ENCODE data around the gene BCL11A. TPM values are rescaled to one million over a fixed set of nuclear protein-coding genes. Genes with fewer than 3 reads are reported as not detected.

BCL11A gene
- polyA plus RNA-seq, 1 donor (not counting 4 experiments of a cell fraction or from before 2014, with no cell fraction given): 5.0 TPM

DNA sequence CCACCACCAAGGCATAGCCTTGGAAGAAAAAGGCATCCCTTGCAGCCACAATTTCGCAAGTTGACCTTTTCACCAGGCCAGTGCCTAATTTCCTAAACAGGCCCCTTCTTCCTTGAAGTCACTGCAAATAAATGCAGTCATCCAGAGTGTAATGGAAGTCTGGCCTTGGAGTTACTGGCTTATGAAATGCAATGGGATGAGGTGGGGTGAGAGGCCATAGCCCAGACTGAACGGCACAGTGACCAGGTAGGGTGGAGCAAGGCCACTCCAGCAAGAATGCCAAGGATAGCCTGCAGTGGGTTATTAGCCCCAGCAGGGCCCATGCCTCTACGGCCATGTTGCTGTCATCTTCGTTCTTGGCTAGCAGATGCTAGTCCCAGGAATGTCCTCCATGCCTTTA lies 68.4 kb downstream of the BCL11A start:
- no peak for FAIRE-seq
- peaks cover 0 to 1% of the 10 kb centered on the region in 2 experiments for H3K36me3 ChIP-seq (ENCODE audit: control insufficient read depth in 2 of 2, extremely low read depth in 1 of 2, insufficient read depth in 2 of 2, low read length in 2 of 2)
- dilution Hi-C loops (cut with MboI; ENCODE audit: extremely low pct_ligation_motif_present, low sequenced_read_pairs): no loop called here
- DNase-seq (ENCODE audit: low read depth, low spot score): no peak
- H3K9ac ChIP-seq (ENCODE audit: control insufficient read depth, extremely low read depth, insufficient read depth, low read length): no peak overlapping the region
- H3K27ac ChIP-seq (ENCODE audit: control insufficient read depth, insufficient read depth, low read length): no peak overlapping the region
- no peaks in the 10 kb centered on the region for H4K20me1 ChIP-seq (ENCODE audit: control insufficient read depth, extremely low read depth, insufficient read depth, low read length)
- no peak overlapping the region for H2AFZ ChIP-seq (ENCODE audit: control insufficient read depth, low read length)
- H3K9me3 ChIP-seq (ENCODE audit: control insufficient read depth, low read depth, low read length): no peaks in the 10 kb centered on the region
- H3K79me2 ChIP-seq (ENCODE audit: control insufficient read depth, insufficient read depth, low read length): no peaks in the 10 kb centered on the region
- TF ChIP-seq, protein P1, sequence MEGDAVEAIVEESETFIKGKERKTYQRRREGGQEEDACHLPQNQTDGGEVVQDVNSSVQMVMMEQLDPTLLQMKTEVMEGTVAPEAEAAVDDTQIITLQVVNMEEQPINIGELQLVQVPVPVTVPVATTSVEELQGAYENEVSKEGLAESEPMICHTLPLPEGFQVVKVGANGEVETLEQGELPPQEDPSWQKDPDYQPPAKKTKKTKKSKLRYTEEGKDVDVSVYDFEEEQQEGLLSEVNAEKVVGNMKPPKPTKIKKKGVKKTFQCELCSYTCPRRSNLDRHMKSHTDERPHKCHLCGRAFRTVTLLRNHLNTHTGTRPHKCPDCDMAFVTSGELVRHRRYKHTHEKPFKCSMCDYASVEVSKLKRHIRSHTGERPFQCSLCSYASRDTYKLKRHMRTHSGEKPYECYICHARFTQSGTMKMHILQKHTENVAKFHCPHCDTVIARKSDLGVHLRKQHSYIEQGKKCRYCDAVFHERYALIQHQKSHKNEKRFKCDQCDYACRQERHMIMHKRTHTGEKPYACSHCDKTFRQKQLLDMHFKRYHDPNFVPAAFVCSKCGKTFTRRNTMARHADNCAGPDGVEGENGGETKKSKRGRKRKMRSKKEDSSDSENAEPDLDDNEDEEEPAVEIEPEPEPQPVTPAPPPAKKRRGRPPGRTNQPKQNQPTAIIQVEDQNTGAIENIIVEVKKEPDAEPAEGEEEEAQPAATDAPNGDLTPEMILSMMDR (optimal IDR thresholded peaks at IDR 0.05 in 1 of 3, IDR thresholded peaks at IDR 0.05 in 1 of 3, conservative IDR thresholded peaks at IDR 0.05 in 1 of 3; ENCODE audit: extremely low read depth in 1 of 3, insufficient read depth in 2 of 3, low read length in 3 of 3): no peak
- no peak for TF ChIP-seq EZH2 (IDR thresholded peaks at IDR 0.05; ENCODE audit: low read length)
- no peaks in the 10 kb centered on the region for H3K9me1 ChIP-seq (ENCODE audit: control insufficient read depth, extremely low read depth, insufficient read depth, low read length)
- H3K4me3 ChIP-seq (ENCODE audit: control insufficient read depth in 2 of 3, extremely low read depth in 1 of 3, insufficient read depth in 2 of 3, low read depth in 1 of 3, low read length in 3 of 3): no peak overlapping the region
- no peaks in the 10 kb centered on the region for H3K27me3 ChIP-seq (ENCODE audit: control insufficient read depth, extremely low read depth, insufficient read depth, low read length)
- H3K4me1 ChIP-seq (ENCODE audit: control insufficient read depth, extremely low read depth, insufficient read depth, low read length): peaks cover 33% of the 10 kb centered on the region
- H3K4me2 ChIP-seq (ENCODE audit: control insufficient read depth, extremely low read depth, insufficient read depth, low read depth, low read length): no peak overlapping the region

DNA sequence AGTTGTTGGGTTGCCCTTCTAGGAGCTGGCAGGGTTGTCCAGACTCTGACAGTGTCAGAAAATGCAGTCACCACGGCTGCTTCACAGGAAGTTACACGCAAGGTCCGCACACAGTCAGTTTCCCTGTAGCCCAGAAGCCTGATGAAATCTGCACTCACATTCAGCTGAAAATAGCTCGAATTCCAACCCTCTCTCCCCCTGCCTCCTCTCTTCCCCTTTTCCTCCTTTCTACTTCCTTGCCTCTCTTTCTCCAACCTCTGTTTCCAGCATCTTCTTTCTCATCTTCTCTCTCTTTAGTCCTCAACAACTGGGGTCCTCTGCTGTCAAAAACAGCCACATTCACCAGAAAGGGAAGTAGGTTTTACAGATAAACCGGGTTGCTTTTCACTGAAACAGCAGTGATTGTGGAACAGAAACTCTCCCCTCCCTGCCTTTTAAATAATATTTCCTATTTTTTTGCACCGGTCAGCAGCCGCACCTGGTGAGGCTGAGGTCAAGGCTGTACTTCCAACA lies 69.3 kb downstream of the BCL11A start:
- no peak overlapping the region for H3K9ac ChIP-seq (ENCODE audit: control insufficient read depth, extremely low read depth, insufficient read depth, low read length)
- TF ChIP-seq EZH2 (IDR thresholded peaks at IDR 0.05; ENCODE audit: low read length): no peak
- TF ChIP-seq, protein P1 (optimal IDR thresholded peaks at IDR 0.05 in 1 of 3, IDR thresholded peaks at IDR 0.05 in 1 of 3, conservative IDR thresholded peaks at IDR 0.05 in 1 of 3; ENCODE audit: extremely low read depth in 1 of 3, insufficient read depth in 2 of 3, low read length in 3 of 3): no peak
- no peaks in the 10 kb centered on the region for H3K27me3 ChIP-seq (ENCODE audit: control insufficient read depth, extremely low read depth, insufficient read depth, low read length)
- dilution Hi-C loops (cut with MboI; ENCODE audit: extremely low pct_ligation_motif_present, low sequenced_read_pairs): no loop called here
- peaks cover 42% of the 10 kb centered on the region for H3K4me1 ChIP-seq (ENCODE audit: control insufficient read depth, extremely low read depth, insufficient read depth, low read length)
- H3K27ac ChIP-seq (ENCODE audit: control insufficient read depth, insufficient read depth, low read length): no peak overlapping the region
- H3K9me1 ChIP-seq (ENCODE audit: control insufficient read depth, extremely low read depth, insufficient read depth, low read length): no peaks in the 10 kb centered on the region
- no peaks in the 10 kb centered on the region for H3K79me2 ChIP-seq (ENCODE audit: control insufficient read depth, insufficient read depth, low read length)
- no peak overlapping the region for H3K4me2 ChIP-seq (ENCODE audit: control insufficient read depth, extremely low read depth, insufficient read depth, low read depth, low read length)
- H2AFZ ChIP-seq (ENCODE audit: control insufficient read depth, low read length): no peak overlapping the region
- DNase-seq (ENCODE audit: low read depth, low spot score) (no peak), FAIRE-seq (peak; percentile 13)
- H4K20me1 ChIP-seq (ENCODE audit: control insufficient read depth, extremely low read depth, insufficient read depth, low read length): no peaks in the 10 kb centered on the region
- peaks cover 0 to 1% of the 10 kb centered on the region in 2 experiments for H3K36me3 ChIP-seq (ENCODE audit: control insufficient read depth in 2 of 2, extremely low read depth in 1 of 2, insufficient read depth in 2 of 2, low read length in 2 of 2)
- no peaks in the 10 kb centered on the region for H3K9me3 ChIP-seq (ENCODE audit: control insufficient read depth, low read depth, low read length)
- H3K4me3 ChIP-seq (ENCODE audit: control insufficient read depth in 2 of 3, extremely low read depth in 1 of 3, insufficient read depth in 2 of 3, low read depth in 1 of 3, low read length in 3 of 3): no peak overlapping the region

Data from keratinocyte (primary cell).